A673 (cell line): ENCODE results near the gene TMEM168. TPM values are rescaled to one million over a fixed set of nuclear protein-coding genes. Genes with fewer than 3 reads are reported as not detected.

Source experiments
- BruUV-seq: library from RNA; stranded (reverse); fragments of 400-500 nt; replicated peaks from 2 replicates; lab custom pipeline; 2021; lab: Mats Ljungman, UMichigan
- CTCF ChIA-PET: fragments of 300-600 bp; sonication (Branson Sonifier 250); formaldehyde crosslinking; loops from one replicate; lab custom pipeline; 2022; ENCODE audit warnings: antibody characterized with exemption; lab: Charles Lee
- POLR2A ChIA-PET: fragments of 300-600 bp; sonication (Branson Sonifier 250); formaldehyde crosslinking; loops from one replicate; lab custom pipeline; 2022; ENCODE audit warnings: antibody characterized with exemption; ENCODE audit not compliant: low non-redundant PET; lab: Charles Lee
- DNase-seq: peaks from one replicate; pipeline ENCODE4 v3.0.0-alpha.2; 2015; ENCODE audit warnings: low spot score
- H3K27ac ChIP-seq: fragments of 200-600 bp; sonication (generic); 2 replicates; pipeline ENCODE4 v1.5.1; 2016; ENCODE audit warnings: mixed run types, low read depth, mild to moderate bottlenecking, mixed read lengths, antibody characterized with exemption, low read length; ENCODE audit not compliant: poor library complexity, severe bottlenecking
- H3K27me3 ChIP-seq: fragments of 200-600 bp; sonication (generic); replicated peaks from 2 replicates; pipeline ENCODE4 v1.6.1; 2017; ENCODE audit warnings: mixed run types, low read depth, mild to moderate bottlenecking, mixed read lengths, antibody characterized with exemption, low read length; ENCODE audit not compliant: insufficient read depth, poor library complexity
- H3K36me3 ChIP-seq: fragments of 200-600 bp; sonication (generic); 2 replicates; pipeline ENCODE4 v1.6.1; 2016; ENCODE audit warnings: mixed run types, mild to moderate bottlenecking, mixed read lengths, antibody characterized with exemption, low read length; ENCODE audit not compliant: insufficient read depth, poor library complexity, severe bottlenecking
- H3K4me1 ChIP-seq: fragments of 200-600 bp; sonication (generic); 2 replicates; pipeline ENCODE4 v1.6.1; 2017; ENCODE audit warnings: mixed run types, mild to moderate bottlenecking, mixed read lengths, antibody characterized with exemption, low read length; ENCODE audit not compliant: insufficient read depth, poor library complexity, severe bottlenecking
- H3K4me3 ChIP-seq: fragments of 200-600 bp; sonication (generic); 2 replicates; pipeline ENCODE4 v1.5.1; 2016; ENCODE audit warnings: low read depth, mixed run types, mild to moderate bottlenecking, mixed read lengths, low read length; ENCODE audit not compliant: poor library complexity, severe bottlenecking
- H3K9me3 ChIP-seq: fragments of 200-600 bp; sonication (generic); 2 replicates; pipeline ENCODE4 v1.6.1; 2016; ENCODE audit warnings: mixed run types, low read depth, mild to moderate bottlenecking, mixed read lengths, antibody characterized with exemption, low read length; ENCODE audit not compliant: poor library complexity, severe bottlenecking
- EZH2 ChIP-seq: fragments of 200-600 bp; sonication (generic); IDR thresholded peaks from 2 replicates; pipeline ENCODE4 v1.6.1; 2017; ENCODE audit warnings: borderline replicate concordance, low read depth, mild to moderate bottlenecking, mixed read lengths, antibody characterized with exemption, low read length; ENCODE audit not compliant: poor library complexity, severe bottlenecking
- intact Hi-C: fragments of 100-400 bp; cut with micrococcal nuclease; formaldehyde crosslinking; loops from one replicate; pipeline ENCODE4 v1.10.0; 2022; ENCODE audit not compliant: unreplicated experiment
- total RNA-seq: library from RNA; stranded (reverse); gene quantifications from 2 replicates; pipeline ENCODE4 v1.2.3, GENCODE V29; 2021
- TF ChIP-seq, protein P1 (sequence below): fragments of 300-800, 200-600 bp; sonication (generic); conservative IDR thresholded peaks from 2 replicates; pipeline ENCODE4 v1.5.1; 2017; ENCODE audit warnings: low read depth, mild to moderate bottlenecking, antibody characterized with exemption, low read length, moderate library complexity, mixed read lengths

The TMEM168 gene
- total RNA-seq, 1 experiment from 2014 or later = 26.4 TPM

DNA sequence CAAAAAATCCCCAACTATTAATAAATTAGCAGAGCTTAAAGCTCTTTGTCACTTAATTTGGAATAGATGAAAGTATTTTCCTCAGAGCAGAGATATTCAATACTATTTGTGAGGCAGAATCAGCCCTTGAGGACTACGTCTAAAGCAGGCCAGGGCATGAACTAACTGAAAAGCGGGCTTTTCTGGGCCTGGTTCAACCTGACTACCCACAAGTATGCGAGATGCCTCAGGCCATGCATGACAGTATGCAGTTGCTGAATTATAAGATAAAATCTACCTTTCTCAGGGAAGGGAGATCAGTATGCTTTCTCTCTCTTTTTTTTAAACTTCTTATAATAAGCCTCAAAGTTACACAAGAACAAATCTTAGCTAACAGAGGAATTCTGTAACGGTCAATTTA is 20.1 kb downstream of the TMEM168 start:
- intact Hi-C loops = no loop called here
- DNase-seq = no peak
- CTCF ChIA-PET = interaction anchor here (0.6 kb wide), 1 partner anchor 280 kb away, joined by 3 read pairs; no protein-coding TSS in a partner anchor

DNA sequence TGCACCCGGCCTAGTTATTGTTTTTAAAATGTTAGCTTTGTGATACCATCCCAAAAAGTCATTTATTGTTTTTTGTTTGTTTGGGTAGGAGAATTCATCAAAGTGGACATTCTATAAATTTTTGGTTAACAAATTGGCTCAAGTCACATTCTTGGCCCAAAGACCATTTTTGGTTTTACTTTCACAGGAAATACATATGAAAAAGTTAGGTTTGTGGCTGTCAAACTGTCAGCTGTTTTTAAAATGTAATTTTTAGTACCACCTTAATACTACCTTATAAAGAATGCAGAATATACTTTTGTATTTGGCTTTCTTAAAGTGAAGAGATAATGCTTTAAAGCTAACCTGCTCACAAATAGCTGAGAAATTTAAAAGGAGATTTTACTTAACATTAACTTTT is 25.1 kb downstream of the TMEM168 start:
- Histone ChIP-seq H3K27ac (no peak overlapping the region), H3K36me3 (no peaks in the 10 kb centered on the region), H3K27me3 (no peaks in the 10 kb centered on the region), H3K4me1 (no peaks in the 10 kb centered on the region), H3K9me3 (no peaks in the 10 kb centered on the region), H3K4me3 (no peak overlapping the region)
- intact Hi-C loops = no loop called here
- ChIA-PET CTCF (no interaction called here), POLR2A (no interaction called here)
- TF ChIP-seq, protein P1, sequence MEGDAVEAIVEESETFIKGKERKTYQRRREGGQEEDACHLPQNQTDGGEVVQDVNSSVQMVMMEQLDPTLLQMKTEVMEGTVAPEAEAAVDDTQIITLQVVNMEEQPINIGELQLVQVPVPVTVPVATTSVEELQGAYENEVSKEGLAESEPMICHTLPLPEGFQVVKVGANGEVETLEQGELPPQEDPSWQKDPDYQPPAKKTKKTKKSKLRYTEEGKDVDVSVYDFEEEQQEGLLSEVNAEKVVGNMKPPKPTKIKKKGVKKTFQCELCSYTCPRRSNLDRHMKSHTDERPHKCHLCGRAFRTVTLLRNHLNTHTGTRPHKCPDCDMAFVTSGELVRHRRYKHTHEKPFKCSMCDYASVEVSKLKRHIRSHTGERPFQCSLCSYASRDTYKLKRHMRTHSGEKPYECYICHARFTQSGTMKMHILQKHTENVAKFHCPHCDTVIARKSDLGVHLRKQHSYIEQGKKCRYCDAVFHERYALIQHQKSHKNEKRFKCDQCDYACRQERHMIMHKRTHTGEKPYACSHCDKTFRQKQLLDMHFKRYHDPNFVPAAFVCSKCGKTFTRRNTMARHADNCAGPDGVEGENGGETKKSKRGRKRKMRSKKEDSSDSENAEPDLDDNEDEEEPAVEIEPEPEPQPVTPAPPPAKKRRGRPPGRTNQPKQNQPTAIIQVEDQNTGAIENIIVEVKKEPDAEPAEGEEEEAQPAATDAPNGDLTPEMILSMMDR = no peak
- TF ChIP-seq EZH2 = no peak
- BruUV-seq = no TSS peak
- no peak for DNase-seq

More for the DNA sequence above, 20.1 kb downstream of the TMEM168 start:
- no peaks in the 10 kb centered on the region for H3K36me3 ChIP-seq
- POLR2A ChIA-PET = no interaction called here
- H3K9me3 ChIP-seq = no peaks in the 10 kb centered on the region
- no peak overlapping the region for H3K4me3 ChIP-seq
- no peak overlapping the region for H3K27ac ChIP-seq
- no TSS peak for BruUV-seq
- no peaks in the 10 kb centered on the region for H3K27me3 ChIP-seq
- no peak for TF ChIP-seq EZH2
- no peaks in the 10 kb centered on the region for H3K4me1 ChIP-seq

DNA sequence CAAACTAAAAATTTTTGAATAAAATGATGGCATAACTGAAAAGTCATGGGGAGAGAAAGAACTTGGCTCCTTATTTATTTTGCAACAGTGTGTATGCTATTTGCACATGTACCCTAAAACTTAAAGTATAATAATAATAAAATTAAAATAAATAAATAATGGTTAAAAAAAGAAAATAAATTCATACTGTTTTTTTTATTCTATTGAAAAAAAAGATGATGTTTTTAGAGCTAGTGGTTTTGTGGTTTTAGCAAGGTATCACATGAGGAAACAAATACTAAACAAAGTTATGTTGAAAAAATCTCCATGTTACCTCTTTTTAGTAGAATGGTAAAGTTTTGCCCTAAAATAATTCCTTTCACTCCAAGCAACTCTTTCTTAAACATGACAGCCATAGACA is 26.2 kb downstream of the TMEM168 start:
- Histone ChIP-seq H3K9me3 (no peaks in the 10 kb centered on the region), H3K4me1 (no peaks in the 10 kb centered on the region), H3K27ac (no peak overlapping the region), H3K4me3 (no peak overlapping the region), H3K36me3 (no peaks in the 10 kb centered on the region), H3K27me3 (no peaks in the 10 kb centered on the region)
- ChIA-PET POLR2A (no interaction called here), CTCF (no interaction called here)
- intact Hi-C loops = no loop called here
- TF ChIP-seq, protein P1 = no peak
- BruUV-seq = no TSS peak
- DNase-seq = no peak

DNA sequence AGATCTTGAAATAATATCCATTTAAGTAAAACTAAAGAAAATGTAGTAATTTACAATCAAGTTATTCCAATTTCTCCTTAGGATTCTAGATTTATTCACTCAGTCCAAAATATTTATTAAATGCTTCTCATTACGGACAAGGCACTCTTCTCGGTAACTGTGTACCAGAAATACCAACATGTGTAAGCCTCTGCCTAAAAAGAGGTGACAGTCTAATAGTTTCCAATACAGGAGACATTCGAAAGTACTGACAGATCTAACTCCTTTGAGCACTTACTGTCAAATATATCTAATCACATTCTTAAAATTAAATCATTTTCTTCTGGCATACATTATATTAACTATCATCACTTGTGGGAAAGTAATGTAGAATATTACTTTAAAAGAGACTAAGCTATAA is 26.9 kb downstream of the TMEM168 start:
- H3K4me3 ChIP-seq = no peak overlapping the region
- no peak for DNase-seq
- TF ChIP-seq EZH2 = no peak
- TF ChIP-seq, protein P1 = no peak
- no peaks in the 10 kb centered on the region for H3K9me3 ChIP-seq
- no peaks in the 10 kb centered on the region for H3K36me3 ChIP-seq
- ChIA-PET CTCF (no interaction called here), POLR2A (no interaction called here)
- intact Hi-C loops = no loop called here
- BruUV-seq = no TSS peak
- no peaks in the 10 kb centered on the region for H3K4me1 ChIP-seq
- no peaks in the 10 kb centered on the region for H3K27me3 ChIP-seq
- H3K27ac ChIP-seq = no peak overlapping the region
